ENCODE data around the gene JPH3. TPM values are rescaled to one million over a fixed set of nuclear protein-coding genes. Genes with fewer than 3 reads are reported as not detected.
A peak's percentile ranks its signal among the peaks of the same experiment; 100 is the strongest.

Gene JPH3
- total RNA-seq = 0.22 TPM

GRCh38 chr16:87602001-87602775 is at the start of gene JPH3:
TSS of gene JPH3 (plus strand) at chr16:87602508. CDS start at chr16:87603147, 639 bp downstream.
- intact Hi-C loops (cut with DNase I) = no loop called here
- no peak for DNase-seq (ENCODE audit: low spot score)
- no peak for ATAC-seq

- no peak for DNase-seq (ENCODE audit: low spot score)
- intact Hi-C loops (cut with DNase I) = no loop called here
- ATAC-seq = no peak
Measured at GRCh38 chr16:87552772-87553573, 49.3 kb upstream of the JPH3 start.

DNA sequence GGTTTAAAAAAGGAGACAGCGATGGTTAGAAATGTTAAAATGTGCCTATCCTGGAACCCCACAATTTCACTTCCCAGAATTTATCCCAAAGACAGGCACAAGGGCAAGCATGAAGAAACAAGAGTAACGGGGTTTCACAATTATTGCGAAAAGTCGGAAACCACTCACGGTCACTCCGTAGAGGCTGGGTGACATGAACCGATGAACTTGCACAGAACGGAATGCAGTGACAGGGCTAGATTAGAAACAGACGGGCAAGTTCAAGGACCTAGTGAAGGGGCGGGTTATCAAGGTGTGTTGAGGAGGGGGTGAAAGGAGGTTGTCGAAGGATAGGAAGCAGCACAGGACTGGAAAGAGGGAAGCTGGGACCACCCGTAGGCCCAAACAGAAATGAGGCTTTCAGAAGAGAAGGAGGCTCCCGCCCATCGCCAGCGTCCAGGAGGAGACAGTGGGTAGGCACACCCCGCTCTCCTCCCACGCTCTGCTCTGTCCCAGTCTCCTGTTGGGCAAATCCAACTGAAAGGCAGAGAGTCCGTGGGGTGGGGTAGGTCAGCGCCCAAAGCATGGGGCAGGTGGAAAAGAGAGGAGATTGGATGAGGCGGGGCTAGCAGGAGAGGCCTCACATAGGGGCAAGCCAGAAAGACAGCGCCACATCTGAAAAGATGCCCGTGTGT is 47.4 kb upstream of the JPH3 start:
- DNase-seq (ENCODE audit: low spot score) (no peak), ATAC-seq (no peak)
- intact Hi-C loops (cut with DNase I) = no loop called here

DNA sequence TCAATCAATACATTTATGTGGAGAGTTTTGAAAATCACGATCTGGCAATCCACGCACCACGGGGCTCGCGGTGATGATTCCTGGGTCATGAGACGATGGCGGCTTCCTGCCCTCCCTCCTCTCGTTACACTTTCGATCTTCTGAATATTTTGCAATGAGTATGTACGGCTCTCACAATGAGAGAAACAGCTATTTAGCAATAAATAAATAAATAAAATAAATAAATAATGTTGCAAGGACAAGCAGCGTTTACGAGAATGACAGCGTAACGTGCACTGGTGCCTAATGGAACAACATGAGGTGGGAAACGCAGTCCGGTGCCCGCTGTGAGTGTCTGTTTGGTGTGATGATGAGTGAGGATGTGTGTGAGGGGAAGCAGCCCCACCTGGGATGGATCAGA is 46.7 kb upstream of the JPH3 start:
- ATAC-seq (no peak), DNase-seq (ENCODE audit: low spot score) (no peak)
- intact Hi-C loops (cut with DNase I) = no loop called here

GRCh38 chr16:87556941-87557459 is 45.3 kb upstream of the JPH3 start:
- intact Hi-C loops (cut with DNase I) = no loop called here
- DNase-seq (ENCODE audit: low spot score) = no peak
- ATAC-seq = peak; percentile 47

DNA sequence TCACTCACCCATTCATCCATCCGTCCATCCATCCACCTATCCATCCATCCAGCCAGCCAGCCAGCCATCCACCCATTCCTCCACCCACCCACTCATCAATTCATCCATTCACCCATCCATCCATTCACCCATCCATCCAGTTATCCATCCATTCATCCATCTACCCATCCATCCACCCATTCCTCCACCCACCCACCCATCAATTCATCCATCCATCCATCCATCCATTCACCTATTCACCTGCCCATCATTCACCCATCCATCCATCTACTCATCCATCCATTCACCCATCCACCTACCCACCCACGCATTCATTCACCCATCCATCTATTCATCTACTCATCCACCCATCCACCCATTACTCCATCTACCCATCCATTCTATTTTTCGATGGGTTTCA is 43.6 kb upstream of the JPH3 start:
- DNase-seq (ENCODE audit: low spot score) (no peak), ATAC-seq (no peak)
- intact Hi-C loops (cut with DNase I) = no loop called here

DNA sequence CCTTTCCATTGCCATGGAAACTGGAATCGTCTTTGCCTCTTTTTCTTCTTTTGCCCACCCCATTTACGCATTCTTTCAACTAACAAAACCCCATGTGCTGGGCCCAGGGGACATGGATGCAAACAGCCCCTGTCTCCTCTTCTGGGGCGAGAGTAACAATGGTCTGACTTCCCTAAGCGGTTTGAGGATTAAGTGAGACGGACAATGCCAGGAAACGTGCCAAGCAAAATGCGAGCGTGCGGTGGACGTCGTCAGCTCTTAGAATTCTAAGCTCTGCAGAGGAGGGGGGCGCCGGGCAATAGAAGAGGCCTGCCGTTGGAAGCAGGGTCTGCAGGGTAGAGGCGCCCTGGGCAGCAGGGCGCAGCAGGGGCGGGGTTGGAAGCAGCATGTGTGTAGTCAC is 42.4 kb upstream of the JPH3 start:
- intact Hi-C loops (cut with DNase I) = no loop called here
- ATAC-seq = no peak
- no peak for DNase-seq (ENCODE audit: low spot score)

GRCh38 chr16:87560428-87561199 is 41.7 kb upstream of the JPH3 start:
- intact Hi-C loops (cut with DNase I) = no loop called here
- ATAC-seq = peak; percentile 69
- no peak for DNase-seq (ENCODE audit: low spot score)

DNA sequence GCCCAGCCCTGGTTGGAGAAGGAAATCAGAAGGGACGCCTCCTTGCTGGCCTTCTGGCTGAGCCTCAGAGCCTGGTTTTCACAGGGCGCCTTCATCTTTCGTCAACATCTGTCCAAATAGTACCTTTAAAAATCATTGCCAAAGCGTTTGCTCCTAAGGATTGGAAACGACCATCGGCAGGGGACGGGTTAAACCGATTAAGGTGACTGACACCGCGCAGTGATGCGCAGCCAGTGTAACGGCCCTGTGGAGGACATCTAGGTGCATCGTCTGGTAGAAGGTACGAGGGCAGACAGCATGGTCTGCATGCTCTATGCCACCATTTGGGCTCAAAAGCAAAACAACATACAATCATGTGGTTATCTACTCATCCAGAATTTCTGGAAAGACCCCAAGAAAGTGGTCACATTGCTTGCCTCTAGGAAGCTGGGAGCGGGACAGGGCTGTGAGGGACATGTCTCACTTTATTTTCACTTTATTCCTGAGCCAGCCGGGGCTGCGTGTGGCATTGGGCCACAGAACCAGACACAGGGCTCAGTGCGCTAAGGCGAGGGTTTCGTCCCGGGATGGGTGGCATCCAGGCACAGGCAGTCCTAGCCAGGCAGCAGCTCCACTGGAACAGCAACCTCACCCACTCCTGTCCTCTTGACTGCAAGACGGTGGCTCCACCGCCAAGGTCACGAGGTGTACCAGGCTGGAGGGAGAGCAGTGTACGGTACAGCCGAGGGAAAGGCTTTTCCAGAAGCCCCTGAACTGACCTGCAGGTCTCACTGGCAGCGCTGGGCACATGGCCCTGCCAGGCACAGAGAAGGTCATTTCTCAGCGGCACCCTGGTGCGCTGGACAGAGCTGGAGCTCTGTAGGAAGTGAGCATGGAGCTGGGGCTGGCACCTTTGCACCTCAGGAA is 40.9 kb upstream of the JPH3 start:
- intact Hi-C loops (cut with DNase I) = no loop called here
- DNase-seq (ENCODE audit: low spot score) (no peak), ATAC-seq (no peak)

DNA sequence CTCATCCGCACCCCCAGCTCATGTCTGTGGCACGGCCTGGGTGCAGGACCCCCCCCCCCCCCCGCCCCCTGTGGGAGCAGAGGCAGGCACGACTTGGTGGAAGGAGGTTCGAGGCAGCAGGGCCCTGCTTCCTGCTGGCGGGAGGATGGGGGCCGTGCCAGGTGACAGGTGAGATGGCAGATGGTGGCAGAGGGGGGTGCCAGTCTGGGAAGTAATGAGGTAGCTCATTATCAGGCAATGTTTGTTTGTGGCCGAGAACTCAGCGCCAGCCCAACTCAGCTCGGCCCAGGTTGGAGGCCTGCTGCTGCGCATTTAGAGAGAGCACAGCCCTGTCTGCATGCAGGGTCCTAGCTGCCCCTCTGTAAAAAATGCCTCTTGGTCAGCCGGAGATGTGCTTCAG is 40.1 kb upstream of the JPH3 start:
- intact Hi-C loops (cut with DNase I) = no loop called here
- ATAC-seq = no peak
- no peak for DNase-seq (ENCODE audit: low spot score)

DNA sequence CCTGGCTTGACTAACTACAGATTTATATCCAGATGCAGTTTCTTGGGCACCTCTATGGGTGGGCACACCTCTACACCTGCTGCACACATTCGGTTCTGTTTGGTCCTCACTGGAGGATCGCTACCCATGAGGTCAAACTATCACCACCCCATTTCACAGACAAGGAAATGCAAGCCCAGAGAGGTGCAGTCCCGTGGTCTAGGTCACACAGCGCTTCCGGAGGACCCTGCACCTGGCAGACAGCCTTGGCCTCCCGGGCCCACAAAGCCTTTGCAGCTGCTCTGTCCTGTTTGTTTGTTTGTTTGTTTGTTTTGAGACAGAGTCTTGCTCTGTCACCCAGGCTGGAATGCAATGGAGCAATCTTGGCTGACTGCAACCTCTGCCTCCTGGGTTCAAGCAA is 39.3 kb upstream of the JPH3 start:
- DNase-seq (ENCODE audit: low spot score) (no peak), ATAC-seq (no peak)
- intact Hi-C loops (cut with DNase I) = no loop called here

DNA sequence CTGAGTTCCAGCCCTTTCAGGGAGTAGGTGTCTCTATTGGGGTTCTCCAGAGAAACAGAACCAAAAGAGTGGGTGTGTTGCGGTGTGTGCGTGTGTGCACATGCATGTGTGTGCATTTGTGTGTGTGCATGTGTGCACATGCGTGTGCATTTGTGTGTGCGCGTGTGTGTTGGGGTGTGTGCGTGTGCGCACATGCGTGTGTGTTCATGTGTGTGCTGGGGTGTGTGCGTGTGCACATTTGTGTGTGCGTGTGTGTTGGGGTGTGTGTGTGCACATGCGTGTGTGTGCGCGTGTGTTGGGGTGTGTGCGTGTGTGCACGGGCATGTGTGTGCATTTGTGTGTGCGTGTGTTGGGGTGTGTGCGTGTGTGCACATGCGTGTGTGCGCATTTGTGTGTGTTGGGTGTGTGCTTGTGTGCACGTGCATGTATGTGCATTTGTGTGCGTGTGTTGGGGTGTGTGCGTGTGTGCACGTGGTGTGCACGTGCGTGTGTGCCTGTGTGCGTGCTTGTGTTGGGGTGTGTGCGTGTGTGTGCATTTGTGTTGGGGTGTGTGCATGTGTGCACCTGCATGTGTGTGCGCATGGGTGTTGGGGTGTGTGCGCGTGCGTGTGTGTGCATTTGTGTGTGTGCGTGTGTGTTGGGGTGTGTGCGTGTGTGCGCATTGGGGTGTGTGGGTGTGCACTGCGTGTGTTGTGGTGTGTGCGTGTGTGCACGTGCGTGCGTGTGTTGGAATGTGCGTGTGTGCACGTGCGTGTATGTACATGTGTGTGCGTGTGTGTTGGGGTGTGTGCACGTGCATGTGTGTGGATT is 38.4 kb upstream of the JPH3 start:
- intact Hi-C loops (cut with DNase I) = no loop called here
- DNase-seq (ENCODE audit: low spot score) (no peak), ATAC-seq (no peak)

- DNase-seq (ENCODE audit: low spot score) (no peak), ATAC-seq (no peak)
- intact Hi-C loops (cut with DNase I) = no loop called here
Measured at GRCh38 chr16:87564524-87564778, 37.9 kb upstream of the JPH3 start.

DNA sequence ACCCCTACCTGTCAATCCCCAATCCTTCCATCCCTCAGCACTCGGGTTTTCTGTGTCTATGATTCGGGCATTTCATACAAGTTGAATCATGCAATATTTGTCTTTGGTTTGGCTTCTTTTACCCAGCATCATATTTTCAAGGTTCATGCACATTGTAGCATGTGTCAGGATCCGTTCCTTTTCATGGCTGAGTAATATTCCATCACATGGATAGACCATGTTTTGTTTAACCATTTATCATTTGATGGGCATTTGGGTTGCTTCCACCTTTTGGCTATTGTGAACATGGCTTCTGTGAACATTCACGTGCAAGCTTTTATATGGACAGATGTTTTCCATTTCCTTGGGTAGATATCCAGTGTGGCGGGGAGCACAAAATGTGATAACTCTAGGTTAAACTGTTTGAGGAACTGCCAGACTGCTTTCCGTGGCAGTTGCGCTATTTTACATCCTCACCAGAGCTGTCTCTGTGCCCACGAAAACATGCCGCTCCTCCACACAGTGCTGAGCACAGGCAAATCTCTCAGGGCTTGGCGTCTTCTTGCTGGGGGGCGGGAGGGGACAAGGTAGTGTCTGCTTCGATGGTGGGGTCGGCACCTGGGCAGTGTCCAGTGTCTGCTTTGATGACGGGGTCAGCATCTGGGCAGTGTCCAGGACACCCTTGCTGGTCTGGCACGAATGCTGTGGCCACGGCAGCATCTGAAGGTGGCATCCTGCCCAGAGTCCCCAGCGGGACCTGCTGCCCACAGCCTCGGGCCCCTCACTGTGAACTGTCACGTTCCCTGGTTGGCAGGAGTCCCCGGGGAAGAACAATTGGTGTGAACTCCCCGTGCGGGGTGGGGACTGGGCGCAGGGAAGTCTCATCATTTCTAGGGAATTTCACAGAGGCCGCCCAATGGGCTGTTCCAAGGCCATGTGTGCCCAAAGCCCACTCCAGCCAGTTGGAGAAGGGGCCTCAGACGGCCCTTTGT is 32.4 kb upstream of the JPH3 start:
- no peak for DNase-seq (ENCODE audit: low spot score)
- intact Hi-C loops (cut with DNase I) = no loop called here
- ATAC-seq = peak; percentile 33

GRCh38 chr16:87570572-87570937 is 31.8 kb upstream of the JPH3 start:
- intact Hi-C loops (cut with DNase I) = no loop called here
- ATAC-seq (peak; percentile 10), DNase-seq (ENCODE audit: low spot score) (no peak)

Data from sciatic nerve (tissue), 2 donors.